Measurements from ENCODE around the gene SHANK2.

The SHANK2 gene

DNA sequence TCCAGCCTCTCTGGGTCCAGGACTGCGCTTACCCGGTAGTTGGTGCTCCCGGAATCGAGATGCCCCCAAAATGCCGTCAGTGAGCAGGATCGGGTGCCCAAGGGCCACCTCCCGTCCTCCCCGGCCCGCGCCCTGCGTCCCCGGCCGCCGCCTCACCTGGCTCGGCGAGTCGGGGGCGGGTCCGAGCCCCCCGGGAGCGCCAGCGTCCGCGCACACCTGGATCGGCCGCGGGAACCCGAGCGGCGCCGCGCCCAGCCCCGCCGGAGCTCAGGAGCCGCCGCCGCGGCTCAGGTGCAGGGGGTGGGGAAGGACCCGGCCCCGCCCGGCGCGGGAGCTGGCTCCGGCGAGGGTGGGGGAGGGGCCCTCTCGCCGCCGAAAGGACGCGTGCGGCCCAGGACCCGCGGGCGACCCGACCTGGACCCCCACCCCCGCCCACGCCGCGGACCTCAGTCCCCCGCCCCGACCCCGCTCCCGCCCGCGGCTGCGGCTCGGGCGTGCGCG, at the start of gene SHANK2:
Gene SHANK2, minus strand, starts transcription at position 309 of the 501 bp plus-strand sequence. CDS start 105,251 bp downstream, outside the sequence.
- in situ Hi-C loops (cut with MboI; ENCODE audit: low sequenced_read_pairs) = no loop called here

DNA sequence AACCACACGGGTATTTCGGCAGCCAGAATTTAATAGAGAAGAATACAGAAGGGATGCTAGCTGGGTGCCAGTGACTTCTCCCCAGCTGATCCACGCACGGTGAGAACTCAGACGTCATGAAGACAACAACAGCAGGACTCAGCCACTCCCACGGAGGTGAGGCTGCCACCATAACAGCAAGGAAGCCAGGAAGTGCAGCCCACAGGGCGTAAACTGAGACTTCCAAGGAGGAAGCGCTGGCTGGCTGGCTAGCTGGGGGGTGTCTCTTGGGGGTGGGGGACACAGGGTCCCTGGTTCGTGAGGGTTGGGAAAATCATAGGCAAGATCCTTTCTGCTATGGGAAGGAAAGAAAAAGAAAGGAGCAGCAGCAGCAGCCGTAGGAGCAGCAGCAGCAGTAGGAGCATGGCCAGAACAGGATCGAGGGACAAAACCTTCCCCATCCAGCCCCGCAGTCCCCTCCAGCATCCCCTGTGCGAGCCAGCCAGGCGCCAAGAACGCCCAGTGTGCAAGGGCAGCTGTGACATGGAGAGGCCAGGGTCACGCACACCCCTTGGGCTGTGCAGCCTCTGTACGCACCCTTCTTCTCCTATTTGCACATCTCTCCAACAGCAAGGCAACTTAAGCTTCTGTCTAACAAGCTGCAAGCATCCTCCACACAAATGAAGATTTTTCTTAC, 49.6 kb upstream of the SHANK2 start:
- in situ Hi-C loops (cut with MboI; ENCODE audit: low sequenced_read_pairs) = no loop called here

DNA sequence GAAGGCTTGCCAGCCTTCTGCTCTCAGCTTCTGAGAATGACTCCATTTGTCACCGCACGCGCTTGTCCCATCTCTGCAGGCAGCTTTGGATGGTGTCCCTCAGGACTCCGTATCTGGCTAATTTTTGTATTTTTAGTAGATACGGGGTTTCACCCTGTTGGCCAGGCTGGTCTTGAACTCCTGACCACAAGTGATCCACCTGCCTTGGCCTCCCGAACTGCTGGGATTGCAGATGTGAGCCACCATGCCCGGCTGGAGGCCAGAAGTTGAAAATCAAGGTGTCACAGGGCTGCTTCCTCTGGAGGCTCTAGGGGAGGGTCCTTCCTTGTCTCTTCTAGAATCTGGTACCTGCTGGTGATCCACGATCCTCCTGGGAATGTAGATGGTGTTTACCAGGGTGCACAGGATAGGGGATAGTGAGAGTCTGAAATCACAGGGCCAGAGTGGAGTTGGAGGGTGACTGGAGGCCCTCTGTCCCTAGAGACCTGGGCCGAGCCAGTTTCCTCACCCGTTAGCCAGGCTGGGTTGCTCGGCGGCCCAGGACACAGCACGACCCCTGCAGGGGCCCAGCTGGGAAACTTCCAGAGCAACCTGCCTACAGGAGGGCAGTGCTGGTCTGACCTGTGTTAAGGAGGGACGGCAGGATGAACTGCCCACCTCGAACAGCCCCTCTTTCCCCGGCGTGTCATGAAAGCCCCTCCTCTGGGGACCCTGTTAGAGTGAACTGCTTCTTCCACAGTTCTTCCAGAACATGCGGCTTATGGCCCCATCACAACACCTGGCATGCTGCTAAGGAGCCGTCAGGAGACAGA, 48.9 kb upstream of the SHANK2 start:
- in situ Hi-C loops (cut with MboI; ENCODE audit: low sequenced_read_pairs) = no loop called here

DNA sequence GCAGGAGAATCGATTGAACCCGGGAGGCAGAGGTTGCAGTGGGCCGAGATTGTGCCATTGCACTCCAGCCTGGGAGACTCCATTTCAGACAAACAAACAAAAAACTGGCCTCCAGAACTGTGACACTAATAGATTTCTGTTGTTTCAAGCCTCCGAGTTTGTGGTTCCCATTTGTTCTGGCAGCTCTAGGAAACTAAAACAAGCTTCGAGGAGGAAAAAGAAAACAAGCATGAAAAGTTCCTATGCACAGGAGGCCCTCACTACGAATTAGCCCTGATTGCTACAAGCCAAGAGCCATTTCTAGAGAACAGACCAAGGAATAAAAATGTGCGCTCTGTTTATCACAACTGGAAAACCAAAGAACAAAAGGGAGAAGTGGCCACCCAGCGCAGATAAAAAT, 47.8 kb upstream of the SHANK2 start:
- in situ Hi-C loops (cut with MboI; ENCODE audit: low sequenced_read_pairs) = no loop called here

DNA sequence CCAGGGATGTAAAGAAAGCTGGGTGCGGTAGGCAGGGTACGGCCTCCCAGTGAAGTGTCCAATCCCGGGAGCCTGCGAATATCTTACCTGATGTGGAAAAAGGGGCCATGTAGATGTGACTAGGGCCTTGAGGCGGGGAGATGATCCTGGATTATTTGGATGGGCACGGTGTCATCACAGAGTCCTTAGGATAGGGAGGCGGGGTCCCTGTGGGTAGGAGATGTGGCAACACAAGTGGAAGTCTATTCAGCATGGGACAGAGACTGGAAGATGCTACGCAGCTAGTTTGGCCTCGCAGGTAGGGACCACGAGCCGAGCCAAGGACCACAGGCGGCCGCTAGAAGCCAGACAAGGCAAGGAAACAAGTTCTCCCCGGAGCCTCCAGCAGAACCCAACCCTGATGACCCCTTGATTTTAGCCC, 46.4 kb upstream of the SHANK2 start:
- in situ Hi-C loops (cut with MboI; ENCODE audit: low sequenced_read_pairs) = no loop called here

DNA sequence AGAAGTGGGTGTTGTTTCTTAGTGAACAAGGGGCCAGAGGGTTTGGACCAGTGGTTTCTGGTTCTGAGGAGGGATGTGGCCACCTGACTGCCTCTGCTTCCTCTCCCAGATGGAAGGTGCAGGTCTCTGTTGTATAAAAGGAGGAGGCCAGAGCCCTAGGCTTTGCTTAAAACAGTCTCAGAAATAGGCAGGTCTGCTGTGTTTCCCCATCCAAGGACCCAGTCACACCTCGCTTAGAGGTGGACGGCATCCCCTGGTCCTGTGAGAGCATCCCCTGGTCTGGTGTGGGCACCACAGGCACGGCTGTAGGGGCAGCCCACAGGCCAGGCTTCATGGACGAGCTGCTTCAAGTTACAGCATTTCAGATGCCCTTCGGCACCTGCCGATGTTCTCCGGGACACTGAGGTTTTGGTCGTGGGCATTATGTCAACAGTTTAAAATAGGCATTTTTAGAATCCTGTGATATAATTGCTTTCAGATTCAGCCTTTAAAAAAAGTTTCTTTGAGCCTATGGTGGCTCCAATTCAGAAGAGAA, 45.7 kb upstream of the SHANK2 start:
- in situ Hi-C loops (cut with MboI; ENCODE audit: low sequenced_read_pairs) = no loop called here

DNA sequence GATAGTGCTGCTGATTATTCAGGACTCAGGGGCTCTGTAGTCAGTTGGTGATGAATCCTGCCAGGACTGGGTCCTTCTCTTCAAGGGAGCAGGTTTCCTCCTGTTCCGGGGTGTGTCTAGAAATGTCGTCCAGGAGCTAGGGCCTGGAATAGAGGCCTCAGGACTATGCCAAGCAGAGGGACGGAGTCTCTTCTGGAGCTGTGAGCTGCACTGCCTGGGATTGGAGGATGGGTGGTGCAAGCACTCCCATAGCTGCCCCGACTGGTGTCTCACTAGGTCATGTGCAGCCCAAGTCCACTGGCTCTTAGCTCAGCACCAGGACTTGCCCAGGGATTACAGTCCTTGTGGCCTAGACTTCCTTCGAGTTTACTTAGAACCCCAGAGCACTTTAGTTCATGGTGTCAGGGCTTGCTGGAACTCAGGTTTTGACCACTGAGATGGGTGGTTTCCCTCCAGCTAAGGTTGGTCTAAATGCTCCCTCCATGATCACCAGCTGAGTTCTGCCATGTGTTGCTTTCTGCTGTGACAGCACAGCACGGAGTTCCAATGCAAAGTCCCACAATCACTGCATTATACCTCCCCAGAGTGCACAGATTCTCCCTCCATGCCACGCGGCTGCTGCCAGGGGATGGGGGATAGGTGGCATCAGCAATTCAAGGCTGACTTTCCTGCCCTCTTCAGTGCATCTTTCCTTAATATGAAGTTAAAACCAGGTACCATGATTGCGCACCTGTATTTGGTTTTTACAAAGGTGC, 42.6 kb upstream of the SHANK2 start:
- in situ Hi-C loops (cut with MboI; ENCODE audit: low sequenced_read_pairs) = no loop called here

DNA sequence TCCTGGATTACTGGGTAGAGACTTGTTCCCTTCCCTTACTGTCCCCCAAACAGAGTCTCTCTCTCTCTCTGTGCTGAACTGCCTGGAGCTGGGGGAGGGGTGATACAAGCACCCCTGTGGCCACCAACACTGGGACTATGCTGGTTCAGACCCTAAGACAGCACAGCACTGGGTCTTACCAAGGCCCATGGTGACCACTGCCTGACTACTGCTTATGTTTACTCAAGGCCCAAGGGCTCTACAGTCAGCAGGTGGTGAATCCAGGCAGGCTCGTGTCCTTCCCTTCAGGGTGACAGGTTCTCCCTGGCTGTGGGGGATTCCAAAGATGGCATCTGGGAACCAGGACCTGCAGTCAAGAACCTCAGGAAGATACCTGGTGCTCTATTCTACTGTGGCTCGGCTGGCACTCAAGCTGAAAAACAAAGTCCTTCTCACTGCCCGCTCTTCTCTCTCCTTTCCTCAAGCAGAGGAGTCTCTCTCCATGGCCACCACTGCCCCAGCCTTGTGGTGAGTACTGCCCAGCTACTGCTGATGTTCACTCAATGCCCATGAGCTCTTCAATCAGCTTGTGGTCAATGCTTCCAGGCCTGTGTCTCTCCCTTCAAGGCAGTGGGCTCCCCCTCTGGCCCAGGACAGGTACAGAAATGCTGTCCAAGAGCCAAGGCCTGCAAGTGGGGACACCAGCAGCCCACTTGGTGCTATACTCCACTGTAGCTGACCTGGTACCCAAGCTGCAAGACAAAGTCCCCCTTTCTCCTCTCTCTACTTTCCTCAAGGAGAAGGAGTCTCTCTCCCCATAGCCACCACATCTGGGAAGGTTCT, 41.8 kb upstream of the SHANK2 start:
- in situ Hi-C loops (cut with MboI; ENCODE audit: low sequenced_read_pairs) = no loop called here

DNA sequence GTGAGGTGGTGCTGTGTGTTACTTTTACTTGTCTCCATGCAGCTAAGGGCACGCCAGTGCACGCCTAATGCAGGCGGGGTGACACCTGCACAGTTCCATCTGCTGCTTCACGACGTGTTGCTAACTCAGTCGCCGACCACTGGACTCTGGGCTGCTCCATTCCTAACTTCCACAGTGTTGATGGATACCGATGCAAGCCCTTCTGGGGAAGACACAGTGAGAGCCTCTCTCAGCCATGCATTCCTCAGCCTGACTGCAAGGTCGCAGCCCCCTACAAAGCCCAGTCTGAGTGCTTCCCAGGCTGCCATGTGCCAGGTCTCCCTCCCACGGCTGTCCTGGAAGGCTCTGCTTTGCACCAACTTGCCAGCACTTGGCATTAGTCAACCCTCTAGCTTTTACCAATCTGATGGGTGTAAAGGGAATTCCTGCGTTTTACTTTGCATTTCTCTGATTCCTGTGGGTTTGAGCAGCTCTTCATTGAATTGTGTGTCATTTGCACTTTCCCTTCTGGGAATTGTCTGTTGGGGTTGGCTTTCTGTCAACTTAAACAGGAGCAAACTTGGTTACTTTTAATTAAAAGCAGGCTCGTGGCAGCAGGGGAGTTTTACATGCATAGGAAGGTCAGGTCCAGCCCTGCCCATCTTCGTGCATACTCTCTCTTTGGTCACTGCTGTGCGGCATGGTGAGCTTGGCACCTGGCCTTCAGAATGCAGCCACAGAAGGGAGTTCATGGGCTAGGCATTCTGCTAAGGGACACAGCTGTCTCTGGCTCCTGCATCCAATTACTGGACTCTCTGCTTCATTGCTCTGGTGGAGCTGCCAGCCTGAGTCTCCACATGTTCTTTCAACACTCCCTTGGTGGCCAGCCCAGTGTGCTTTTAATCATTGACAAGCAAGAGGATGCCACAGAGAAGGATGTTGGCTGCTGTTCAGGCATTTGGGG, 34.6 kb upstream of the SHANK2 start:
- in situ Hi-C loops (cut with MboI; ENCODE audit: low sequenced_read_pairs) = no loop called here

DNA sequence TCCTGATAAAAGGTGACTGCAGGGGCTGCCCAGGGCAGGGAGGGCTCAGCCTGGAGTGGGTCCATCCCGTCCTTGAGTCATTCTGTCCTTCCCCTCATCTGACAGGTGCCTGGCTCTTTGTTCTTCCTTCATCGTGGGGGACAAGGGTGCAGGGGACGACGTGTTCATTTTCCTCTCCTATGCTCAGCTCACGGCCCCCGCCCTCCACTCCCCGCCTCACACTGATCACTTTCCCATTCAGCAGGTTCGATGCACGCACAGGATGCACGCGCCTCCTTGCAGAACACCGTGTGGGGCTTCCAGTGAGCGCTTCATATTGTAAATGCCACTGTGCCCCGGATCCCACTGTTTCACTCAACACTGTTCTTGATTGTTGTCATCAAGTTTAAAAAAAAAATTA, 32.7 kb upstream of the SHANK2 start:
- in situ Hi-C loops (cut with MboI; ENCODE audit: low sequenced_read_pairs) = no loop called here

DNA sequence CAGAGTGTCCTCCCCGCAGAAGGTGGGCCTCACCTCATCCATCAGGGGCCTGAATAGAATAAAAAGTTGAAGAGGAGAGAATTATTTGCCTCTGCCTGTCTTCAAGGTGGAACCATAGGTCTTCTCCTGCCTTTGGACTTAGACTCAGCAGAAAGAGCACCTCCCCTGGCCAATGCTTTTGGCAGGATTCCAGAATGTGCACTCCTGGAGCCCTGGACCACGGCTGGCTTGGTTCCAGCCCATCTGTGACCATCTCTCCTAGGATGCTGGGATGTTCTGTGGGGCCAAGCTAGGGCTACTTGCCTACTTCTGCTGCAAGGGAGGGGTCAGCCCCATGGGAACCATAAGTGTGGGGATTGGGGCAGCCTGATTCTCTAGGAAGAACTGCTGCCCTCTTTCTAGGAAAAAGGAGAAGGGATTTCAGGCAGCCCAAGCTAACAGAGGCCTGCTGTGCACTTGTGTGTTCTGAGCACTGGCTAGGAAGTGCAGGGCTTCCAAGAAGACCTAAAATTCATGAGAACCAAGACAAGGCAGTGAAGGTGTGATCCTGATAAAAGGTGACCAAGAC, 32.2 kb upstream of the SHANK2 start:
- in situ Hi-C loops (cut with MboI; ENCODE audit: low sequenced_read_pairs) = no loop called here

DNA sequence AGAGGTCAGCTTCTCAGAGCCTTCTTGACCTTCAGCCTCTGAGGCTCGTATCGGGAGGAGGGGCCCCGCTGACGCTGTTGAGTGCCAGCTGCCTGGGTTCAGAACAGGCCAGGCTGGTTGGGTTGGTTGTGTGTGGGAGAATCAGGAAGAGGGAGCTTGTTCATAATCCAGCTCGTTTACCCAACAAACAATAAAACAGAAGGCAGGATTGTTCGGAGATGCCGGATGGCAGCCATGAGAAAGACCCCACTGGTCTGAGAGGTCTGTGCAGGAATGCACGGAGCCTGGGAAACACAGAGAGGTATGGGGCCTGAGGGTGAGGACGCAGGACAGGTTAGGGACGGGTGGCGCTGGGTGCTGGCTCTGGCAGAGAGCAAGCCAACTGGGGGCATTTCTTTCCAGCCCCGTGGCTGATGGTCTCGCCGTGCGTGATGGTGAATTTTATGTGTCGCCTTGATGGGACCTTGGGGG, 31.6 kb upstream of the SHANK2 start:
- in situ Hi-C loops (cut with MboI; ENCODE audit: low sequenced_read_pairs) = no loop called here

DNA sequence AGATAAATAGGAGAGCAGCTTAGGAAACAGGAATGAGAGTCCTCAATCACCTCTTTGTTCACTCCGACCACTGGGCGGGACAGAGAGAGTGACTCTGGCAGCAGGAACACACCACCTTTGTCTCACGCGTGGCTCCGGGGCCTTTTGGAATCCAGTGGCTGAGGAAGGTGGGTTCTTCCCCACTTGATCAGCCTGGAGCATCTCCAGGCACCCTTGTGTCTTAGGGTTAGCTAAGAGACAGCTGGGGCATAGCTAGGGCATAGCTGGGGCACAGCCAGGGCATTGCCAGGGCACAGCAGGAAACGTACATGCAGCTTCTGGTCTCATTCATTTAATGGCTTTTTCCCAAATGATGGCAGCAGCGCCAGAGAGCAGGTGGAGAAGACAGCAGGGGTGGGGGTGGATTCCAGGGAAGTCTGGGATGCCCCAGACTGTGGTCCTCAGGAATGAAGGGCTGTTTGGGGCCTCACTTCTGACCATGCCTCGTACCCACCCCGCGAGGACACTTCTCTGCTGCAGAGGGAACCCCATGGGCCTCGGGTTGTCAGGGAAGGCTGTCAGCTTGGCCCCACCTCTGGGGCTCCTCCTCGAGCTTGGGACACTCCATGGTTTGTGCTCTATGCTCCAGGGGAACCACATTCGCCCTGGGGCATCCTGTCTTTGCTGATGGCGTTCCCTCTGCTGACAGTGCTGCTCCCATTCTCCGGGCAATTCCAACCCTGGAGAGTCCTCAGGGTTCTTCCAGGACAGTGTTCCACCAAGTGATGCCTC, 30.4 kb upstream of the SHANK2 start:
- in situ Hi-C loops (cut with MboI; ENCODE audit: low sequenced_read_pairs) = no loop called here

DNA sequence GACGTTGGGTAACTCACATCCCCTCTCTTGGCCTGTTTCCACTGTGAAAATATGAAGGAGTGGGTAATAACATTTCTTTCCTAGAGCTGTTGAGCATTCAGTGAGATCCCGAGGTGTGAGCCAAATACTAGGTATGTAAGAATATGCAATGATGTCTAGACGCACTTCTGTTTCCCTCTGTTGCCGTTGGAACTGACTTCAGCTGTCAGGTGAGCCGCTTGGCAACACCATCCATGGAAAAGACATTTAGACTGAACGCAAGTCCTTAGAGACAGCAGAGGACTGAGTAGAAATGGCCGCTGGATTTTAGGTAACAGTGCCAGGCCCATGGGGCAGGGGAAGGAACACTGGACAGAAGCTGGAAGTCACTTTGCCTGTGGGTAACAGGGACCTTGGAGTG, 29.5 kb upstream of the SHANK2 start:
- in situ Hi-C loops (cut with MboI; ENCODE audit: low sequenced_read_pairs) = no loop called here

DNA sequence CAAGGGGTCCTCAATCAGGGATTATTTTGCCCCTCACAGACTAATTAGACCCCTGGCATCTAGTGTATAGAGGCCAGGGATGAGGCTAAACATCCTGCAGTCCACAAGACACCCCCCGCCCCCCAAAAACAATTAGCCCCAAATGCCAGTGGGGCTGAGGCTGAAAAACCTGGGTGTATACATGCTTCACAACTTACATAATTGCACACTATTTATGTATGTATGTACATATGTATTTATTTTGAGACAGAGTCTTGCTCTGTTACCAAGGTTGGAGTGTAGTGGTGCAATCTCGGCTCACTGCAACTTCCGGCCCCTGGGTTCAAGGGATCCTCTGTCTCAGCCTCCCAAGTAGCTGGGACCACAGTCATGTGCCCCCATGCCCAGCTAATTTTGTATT, 28.8 kb upstream of the SHANK2 start:
- in situ Hi-C loops (cut with MboI; ENCODE audit: low sequenced_read_pairs) = no loop called here

DNA sequence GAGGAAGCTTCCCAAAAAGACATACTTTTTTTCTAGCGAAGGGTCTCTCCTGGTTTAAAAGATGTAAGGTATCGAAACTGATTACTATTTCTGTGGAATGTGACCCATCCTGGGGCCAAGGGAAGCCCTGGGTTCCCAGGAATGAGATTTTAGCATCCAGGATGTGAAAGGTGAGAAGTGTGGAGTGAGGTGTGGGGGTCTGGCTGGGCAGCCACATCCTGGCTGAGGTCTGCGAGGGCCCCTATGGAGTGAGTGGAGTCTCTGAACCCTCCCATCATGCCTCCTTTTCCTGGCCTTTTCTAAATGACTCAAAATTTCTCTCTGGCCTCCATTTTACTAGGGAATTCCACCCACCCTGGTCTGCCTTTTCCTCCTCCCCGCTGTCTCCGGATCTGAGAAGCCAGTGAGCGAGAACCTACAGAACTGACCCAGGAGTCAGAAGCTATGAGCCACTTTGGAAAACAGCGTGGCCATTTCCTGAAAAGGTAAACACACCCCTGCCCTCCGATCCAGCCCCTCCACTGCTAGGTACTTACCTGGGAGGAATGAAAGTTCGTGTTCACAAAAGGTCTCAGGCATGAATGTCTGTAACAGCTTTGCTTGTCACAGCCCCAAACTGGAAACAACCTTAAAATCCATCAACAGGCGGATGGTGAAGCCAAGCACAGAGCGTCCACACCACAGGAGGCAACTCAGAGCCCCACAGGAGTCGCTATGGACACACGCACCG, 27.7 kb upstream of the SHANK2 start:
- in situ Hi-C loops (cut with MboI; ENCODE audit: low sequenced_read_pairs) = no loop called here

DNA sequence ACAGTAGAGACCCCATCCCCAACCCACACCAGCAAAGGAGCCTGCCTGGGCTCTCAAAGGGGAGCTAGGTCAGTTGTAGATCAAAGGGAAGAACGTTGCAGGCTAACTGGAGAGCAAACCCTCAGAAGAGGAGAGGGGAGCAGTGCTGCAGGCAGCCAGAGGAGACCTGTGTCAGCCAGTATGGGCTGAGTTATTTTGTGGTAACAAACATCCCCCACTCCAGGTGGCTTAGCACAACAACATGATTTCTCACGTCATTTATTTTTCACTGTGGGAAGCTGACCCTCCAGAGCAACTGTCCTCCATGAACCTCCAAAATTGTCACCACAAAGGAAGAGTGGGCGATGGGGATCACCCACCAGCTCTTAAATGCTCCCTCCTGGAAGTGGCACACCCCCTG, 19.8 kb upstream of the SHANK2 start:
- in situ Hi-C loops (cut with MboI; ENCODE audit: low sequenced_read_pairs) = no loop called here
